ENCODE data around the gene HM13.

DNA sequence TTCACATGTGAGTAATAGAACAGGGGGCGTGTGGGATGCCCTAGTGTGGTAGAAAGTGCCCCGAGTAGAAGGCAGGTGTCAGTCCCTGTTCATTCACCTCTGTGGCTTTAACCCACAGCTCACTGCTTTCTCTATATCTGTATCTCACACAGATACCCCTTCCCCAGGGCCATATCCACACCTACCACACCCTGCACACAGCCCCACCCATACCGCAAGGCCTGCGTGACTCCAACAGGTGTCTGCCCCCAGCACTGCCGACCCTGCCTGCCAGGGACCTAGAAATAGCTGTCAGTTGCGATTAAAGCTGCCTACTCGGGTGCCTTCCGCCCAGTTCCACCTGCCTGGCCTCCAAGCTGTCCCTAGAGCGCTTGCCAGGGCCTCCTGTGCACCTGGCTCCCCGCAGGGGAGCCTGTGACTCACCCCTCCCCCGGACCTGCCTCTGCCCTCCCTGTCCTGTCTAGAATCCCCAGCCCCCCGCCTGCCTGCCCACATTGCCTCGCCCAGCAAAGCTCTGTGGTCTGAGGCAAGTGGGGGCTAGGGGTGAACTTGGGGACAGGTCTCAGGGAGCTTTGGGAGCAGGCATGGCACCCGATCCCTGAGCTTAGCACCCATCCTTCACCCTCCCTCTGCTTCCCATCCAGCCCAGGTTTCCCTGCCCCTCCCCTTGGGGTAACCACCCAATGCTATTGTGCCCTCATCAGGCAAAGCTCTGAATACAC is 52.6 kb downstream of the HM13 start:
- TF ChIP-seq, protein P1, sequence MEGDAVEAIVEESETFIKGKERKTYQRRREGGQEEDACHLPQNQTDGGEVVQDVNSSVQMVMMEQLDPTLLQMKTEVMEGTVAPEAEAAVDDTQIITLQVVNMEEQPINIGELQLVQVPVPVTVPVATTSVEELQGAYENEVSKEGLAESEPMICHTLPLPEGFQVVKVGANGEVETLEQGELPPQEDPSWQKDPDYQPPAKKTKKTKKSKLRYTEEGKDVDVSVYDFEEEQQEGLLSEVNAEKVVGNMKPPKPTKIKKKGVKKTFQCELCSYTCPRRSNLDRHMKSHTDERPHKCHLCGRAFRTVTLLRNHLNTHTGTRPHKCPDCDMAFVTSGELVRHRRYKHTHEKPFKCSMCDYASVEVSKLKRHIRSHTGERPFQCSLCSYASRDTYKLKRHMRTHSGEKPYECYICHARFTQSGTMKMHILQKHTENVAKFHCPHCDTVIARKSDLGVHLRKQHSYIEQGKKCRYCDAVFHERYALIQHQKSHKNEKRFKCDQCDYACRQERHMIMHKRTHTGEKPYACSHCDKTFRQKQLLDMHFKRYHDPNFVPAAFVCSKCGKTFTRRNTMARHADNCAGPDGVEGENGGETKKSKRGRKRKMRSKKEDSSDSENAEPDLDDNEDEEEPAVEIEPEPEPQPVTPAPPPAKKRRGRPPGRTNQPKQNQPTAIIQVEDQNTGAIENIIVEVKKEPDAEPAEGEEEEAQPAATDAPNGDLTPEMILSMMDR (conservative IDR thresholded peaks at IDR 0.05): 0 out of 2 replicates have a peak, but pooled peaks have one; percentile 47
- no peak for TF ChIP-seq EZH2 (IDR thresholded peaks at IDR 0.05; ENCODE audit: low read depth)

Data from PC-9 (cell line).